Neural cell (in vitro differentiated cells): ENCODE results near the gene ZNF396. TPM values are rescaled to one million over a fixed set of nuclear protein-coding genes. Genes with fewer than 3 reads are reported as not detected.

Source experiments
- H2AFZ ChIP-seq: fragments of 200-600, 300-800 bp; sonication (generic), shearing (Covaris generic); 2 replicates; pipeline ENCODE4 v1.6.0; 2014; ENCODE audit warnings: low read depth, mild to moderate bottlenecking, antibody characterized with exemption, low read length, moderate library complexity
- H3F3A ChIP-seq: fragments of 200-600 bp; shearing (Covaris generic); 2 replicates; pipeline ENCODE4 v1.6.1; 2016; ENCODE audit warnings: mild to moderate bottlenecking, moderate library complexity, mixed read lengths, antibody characterized with exemption, low read length; ENCODE audit not compliant: insufficient read depth, poor library complexity, severe bottlenecking
- H3K27ac ChIP-seq: fragments of 200-600, 300-800 bp; sonication (generic), shearing (Covaris generic); 2 replicates; pipeline ENCODE4 v1.5.1; 2014; ENCODE audit warnings: mild to moderate bottlenecking, low read length, moderate library complexity
- H3K27me3 ChIP-seq: fragments of 300-800, 200-600 bp; sonication (generic), shearing (Covaris generic); 2 replicates; pipeline ENCODE4 v1.6.0; 2014; ENCODE audit warnings: mild to moderate bottlenecking, low read depth, low read length, moderate library complexity; ENCODE audit not compliant: insufficient read depth
- H3K36me3 ChIP-seq: fragments of 300-800, 200-600 bp; sonication (generic), shearing (Covaris generic); 2 replicates; pipeline ENCODE4 v1.5.1; 2014; ENCODE audit warnings: mild to moderate bottlenecking, antibody characterized with exemption, low read length, moderate library complexity; ENCODE audit not compliant: insufficient read depth
- H3K4me2 ChIP-seq: fragments of 300-800, 200-600 bp; sonication (generic), shearing (Covaris generic); 2 replicates; pipeline ENCODE4 v1.6.0; 2014; ENCODE audit warnings: mild to moderate bottlenecking, low read length
- H3K4me3 ChIP-seq: fragments of 300-800, 200-600 bp; sonication (generic), shearing (Covaris generic); 2 replicates; pipeline ENCODE4 v1.5.1; 2014; ENCODE audit warnings: mild to moderate bottlenecking, low read length, moderate library complexity
- H3K79me2 ChIP-seq: fragments of 200-600 bp; shearing (Covaris generic); replicated peaks from 2 replicates; pipeline ENCODE4 v1.6.0; 2014; ENCODE audit warnings: mild to moderate bottlenecking, low read length, moderate library complexity; ENCODE audit not compliant: insufficient read depth
- H3K9ac ChIP-seq: fragments of 300-800, 200-600 bp; sonication (generic), shearing (Covaris generic); 2 replicates; pipeline ENCODE4 v1.6.1; 2016; ENCODE audit warnings: mild to moderate bottlenecking, low read length, mixed read lengths
- H3K9me2 ChIP-seq: fragments of 200-600 bp; shearing (Covaris generic); 2 replicates; pipeline ENCODE4 v1.6.1; 2016; ENCODE audit warnings: mild to moderate bottlenecking, low read length, mixed read lengths; ENCODE audit not compliant: insufficient read depth
- H3K9me3 ChIP-seq: fragments of 200-600, 300-800 bp; sonication (generic), shearing (Covaris generic); 2 replicates; pipeline ENCODE4 v1.6.1; 2016; ENCODE audit warnings: mild to moderate bottlenecking, mixed run types, low read length, moderate library complexity, mixed read lengths
- H4K20me1 ChIP-seq: fragments of 200-600 bp; shearing (Covaris generic); 2 replicates; pipeline ENCODE4 v1.6.1; 2016; ENCODE audit warnings: mild to moderate bottlenecking, mixed run types; ENCODE audit not compliant: insufficient read depth
- EP300 ChIP-seq: fragments of 450-650 bp; conservative IDR thresholded peaks from 2 replicates; pipeline ENCODE4 v1.6.1; 2014; ENCODE audit warnings: antibody characterized with exemption, mild to moderate bottlenecking, moderate library complexity; ENCODE audit not compliant: poor library complexity, severe bottlenecking
- EZH2 ChIP-seq: fragments of 200-600, 300-800 bp; shearing (Covaris generic), sonication (generic); IDR thresholded peaks from 2 replicates; pipeline ENCODE4 v1.6.1; 2014; ENCODE audit warnings: antibody characterized with exemption, low read length, borderline replicate concordance, mild to moderate bottlenecking; ENCODE audit not compliant: insufficient read depth, poor library complexity, severe bottlenecking
- MXI1 ChIP-seq: fragments of 450-650 bp; conservative IDR thresholded peaks from 2 replicates; pipeline ENCODE4 v1.6.1; 2014; ENCODE audit warnings: antibody characterized with exemption, mild to moderate bottlenecking; ENCODE audit not compliant: poor library complexity, severe bottlenecking
- POLR2AphosphoS5 ChIP-seq: IDR thresholded peaks from 2 replicates; pipeline ENCODE4 v1.6.1; 2012
- RAD21 ChIP-seq: fragments of 450-650 bp; conservative IDR thresholded peaks from 2 replicates; pipeline ENCODE4 v1.6.1; 2014; ENCODE audit warnings: antibody characterized with exemption, mild to moderate bottlenecking, moderate library complexity
- SMC3 ChIP-seq: fragments of 450-650 bp; conservative IDR thresholded peaks from 2 replicates; pipeline ENCODE4 v1.6.1; 2014; ENCODE audit warnings: antibody characterized with exemption, mild to moderate bottlenecking, moderate library complexity; ENCODE audit not compliant: poor library complexity
- TAF1 ChIP-seq: IDR thresholded peaks from 2 replicates; pipeline ENCODE4 v1.6.1; 2012; ENCODE audit warnings: low read depth
- polyA minus RNA-seq: library from RNA; depleted of rRNA, polyadenylated mRNA; stranded (reverse); fragments of >200 nt; gene quantifications from 2 replicates; pipeline ENCODE4 v1.2.3, GENCODE V29; 2014
- polyA plus RNA-seq: library from polyadenylated mRNA; depleted of rRNA; stranded (reverse); fragments of >200 nt; gene quantifications from 2 replicates; pipeline ENCODE4 v1.2.3, GENCODE V29; 2014
- TF ChIP-seq, protein P1 (sequence below): fragments of 450-650 bp; IDR thresholded peaks from 2 replicates; pipeline ENCODE4 v1.5.1; 2014; ENCODE audit warnings: antibody characterized with exemption, mild to moderate bottlenecking, moderate library complexity; ENCODE audit not compliant: poor library complexity, severe bottlenecking
- TF ChIP-seq, protein P2 (sequence below): IDR thresholded peaks from 2 replicates; pipeline ENCODE4 v1.6.1; 2012; ENCODE audit warnings: borderline replicate concordance

ZNF396 gene
- 0.92 and 2.6 TPM in 2 replicates for polyA plus RNA-seq
- polyA minus RNA-seq = 3.0 and 3.7 TPM in 2 replicates

DNA sequence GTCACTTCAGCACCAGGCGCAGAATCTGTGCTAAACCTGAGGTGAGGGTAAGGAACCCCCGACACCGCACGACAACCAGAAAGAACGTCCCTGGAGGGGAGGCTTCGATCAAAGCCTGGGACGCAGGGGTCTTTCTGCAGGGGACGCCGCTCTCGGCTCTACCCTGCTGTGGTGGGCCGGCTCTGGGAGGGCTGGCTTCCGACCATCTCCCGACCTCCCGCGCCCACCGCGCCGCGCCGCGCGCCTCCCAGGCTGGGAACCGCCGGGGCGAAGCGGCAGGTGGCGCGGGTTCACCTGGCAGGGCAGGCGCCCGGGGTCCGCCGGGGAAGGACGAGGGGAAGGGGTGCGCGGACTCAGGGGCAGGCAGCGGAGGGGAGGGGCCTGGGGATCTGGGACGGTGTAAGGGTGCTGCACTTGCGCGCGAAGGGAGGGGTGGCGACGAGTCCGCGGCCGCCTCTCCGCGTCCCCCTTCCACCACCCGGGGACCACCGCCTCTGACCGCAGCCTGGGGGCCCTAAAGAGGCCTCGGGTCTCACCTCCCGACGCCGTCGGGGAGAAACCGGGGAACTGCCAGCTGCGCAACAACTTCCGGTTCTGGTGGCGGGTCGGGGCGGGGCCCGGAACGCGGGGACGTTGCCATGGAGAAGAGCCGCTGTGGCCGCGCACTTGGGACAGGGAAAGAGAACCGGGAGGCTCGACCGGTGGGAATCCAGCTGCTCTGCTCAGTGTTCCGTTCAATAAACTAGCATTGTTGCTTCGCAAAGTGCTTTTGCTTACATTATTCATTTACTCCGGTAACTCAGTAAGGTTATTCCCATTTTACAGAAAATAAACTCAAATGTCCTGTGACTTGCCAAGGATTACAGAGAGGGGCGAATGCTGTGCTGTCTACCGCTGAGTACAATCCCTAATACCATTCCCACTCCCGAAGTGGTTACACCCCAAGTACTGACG is at the start of gene ZNF396:
TSS of gene ZNF396 (minus strand) at position 596 of the 954 bp plus-strand sequence. CDS start 3,045 bp downstream, outside the sequence.
- TF ChIP-seq EP300 (no peak), EZH2 (no peak), TAF1 (no peak), MXI1 (peak; percentile 33), SMC3 (no peak), POLR2AphosphoS5 (peak; percentile 20), RAD21 (peak; percentile 23)
- TF ChIP-seq, protein P1, sequence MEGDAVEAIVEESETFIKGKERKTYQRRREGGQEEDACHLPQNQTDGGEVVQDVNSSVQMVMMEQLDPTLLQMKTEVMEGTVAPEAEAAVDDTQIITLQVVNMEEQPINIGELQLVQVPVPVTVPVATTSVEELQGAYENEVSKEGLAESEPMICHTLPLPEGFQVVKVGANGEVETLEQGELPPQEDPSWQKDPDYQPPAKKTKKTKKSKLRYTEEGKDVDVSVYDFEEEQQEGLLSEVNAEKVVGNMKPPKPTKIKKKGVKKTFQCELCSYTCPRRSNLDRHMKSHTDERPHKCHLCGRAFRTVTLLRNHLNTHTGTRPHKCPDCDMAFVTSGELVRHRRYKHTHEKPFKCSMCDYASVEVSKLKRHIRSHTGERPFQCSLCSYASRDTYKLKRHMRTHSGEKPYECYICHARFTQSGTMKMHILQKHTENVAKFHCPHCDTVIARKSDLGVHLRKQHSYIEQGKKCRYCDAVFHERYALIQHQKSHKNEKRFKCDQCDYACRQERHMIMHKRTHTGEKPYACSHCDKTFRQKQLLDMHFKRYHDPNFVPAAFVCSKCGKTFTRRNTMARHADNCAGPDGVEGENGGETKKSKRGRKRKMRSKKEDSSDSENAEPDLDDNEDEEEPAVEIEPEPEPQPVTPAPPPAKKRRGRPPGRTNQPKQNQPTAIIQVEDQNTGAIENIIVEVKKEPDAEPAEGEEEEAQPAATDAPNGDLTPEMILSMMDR = peak; percentile 34
- TF ChIP-seq, protein P2, sequence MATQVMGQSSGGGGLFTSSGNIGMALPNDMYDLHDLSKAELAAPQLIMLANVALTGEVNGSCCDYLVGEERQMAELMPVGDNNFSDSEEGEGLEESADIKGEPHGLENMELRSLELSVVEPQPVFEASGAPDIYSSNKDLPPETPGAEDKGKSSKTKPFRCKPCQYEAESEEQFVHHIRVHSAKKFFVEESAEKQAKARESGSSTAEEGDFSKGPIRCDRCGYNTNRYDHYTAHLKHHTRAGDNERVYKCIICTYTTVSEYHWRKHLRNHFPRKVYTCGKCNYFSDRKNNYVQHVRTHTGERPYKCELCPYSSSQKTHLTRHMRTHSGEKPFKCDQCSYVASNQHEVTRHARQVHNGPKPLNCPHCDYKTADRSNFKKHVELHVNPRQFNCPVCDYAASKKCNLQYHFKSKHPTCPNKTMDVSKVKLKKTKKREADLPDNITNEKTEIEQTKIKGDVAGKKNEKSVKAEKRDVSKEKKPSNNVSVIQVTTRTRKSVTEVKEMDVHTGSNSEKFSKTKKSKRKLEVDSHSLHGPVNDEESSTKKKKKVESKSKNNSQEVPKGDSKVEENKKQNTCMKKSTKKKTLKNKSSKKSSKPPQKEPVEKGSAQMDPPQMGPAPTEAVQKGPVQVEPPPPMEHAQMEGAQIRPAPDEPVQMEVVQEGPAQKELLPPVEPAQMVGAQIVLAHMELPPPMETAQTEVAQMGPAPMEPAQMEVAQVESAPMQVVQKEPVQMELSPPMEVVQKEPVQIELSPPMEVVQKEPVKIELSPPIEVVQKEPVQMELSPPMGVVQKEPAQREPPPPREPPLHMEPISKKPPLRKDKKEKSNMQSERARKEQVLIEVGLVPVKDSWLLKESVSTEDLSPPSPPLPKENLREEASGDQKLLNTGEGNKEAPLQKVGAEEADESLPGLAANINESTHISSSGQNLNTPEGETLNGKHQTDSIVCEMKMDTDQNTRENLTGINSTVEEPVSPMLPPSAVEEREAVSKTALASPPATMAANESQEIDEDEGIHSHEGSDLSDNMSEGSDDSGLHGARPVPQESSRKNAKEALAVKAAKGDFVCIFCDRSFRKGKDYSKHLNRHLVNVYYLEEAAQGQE = peak; percentile 20
- H3K27me3 ChIP-seq = peaks cover 6% of the 10 kb centered on the region

DNA sequence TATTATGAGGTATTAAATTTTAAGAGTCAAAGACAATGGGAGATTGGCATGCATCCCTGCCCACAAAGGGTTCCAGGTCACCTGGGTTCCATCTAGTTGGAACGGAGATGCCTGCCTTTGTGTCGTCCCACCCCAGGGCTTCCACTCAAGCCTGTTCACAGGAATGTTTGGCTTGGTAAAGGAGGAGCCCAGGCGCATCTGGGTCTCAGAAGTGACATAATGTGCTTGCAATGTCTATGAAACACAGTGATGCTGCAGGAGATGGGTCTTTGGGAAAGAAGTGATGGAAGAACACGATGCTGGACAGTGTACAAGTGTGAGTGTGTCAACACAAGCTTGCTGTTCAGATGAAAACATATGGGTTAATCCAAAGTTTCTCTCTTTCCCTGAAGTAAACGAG is 49.6 kb upstream of the ZNF396 start:
- Histone ChIP-seq H3K4me3 (no peak overlapping the region), H4K20me1 (no peaks in the 10 kb centered on the region), H3K27ac (no peak overlapping the region), H2AFZ (no peak overlapping the region), H3K9me2 (no peaks in the 10 kb centered on the region), H3K79me2 (no peaks in the 10 kb centered on the region), H3K4me2 (no peak overlapping the region), H3F3A (no peaks in the 10 kb centered on the region), H3K36me3 (no peaks in the 10 kb centered on the region), H3K27me3 (no peaks in the 10 kb centered on the region), H3K9ac (no peak overlapping the region), H3K9me3 (no peaks in the 10 kb centered on the region)
- TF ChIP-seq, protein P1 = no peak
- TF ChIP-seq EP300 = no peak
- TF ChIP-seq RAD21 = no peak
- TF ChIP-seq EZH2 = no peak
- no peak for TF ChIP-seq TAF1
- no peak for TF ChIP-seq MXI1
- no peak for TF ChIP-seq POLR2AphosphoS5

More for the DNA sequence above, at the start of gene ZNF396:
- Histone ChIP-seq H3K4me2 (no peak within 1 kb of the TSS), H4K20me1 (no peaks in the 10 kb centered on the region), H3K27ac (no peak within 1 kb of the TSS), H3K9me2 (no peaks in the 10 kb centered on the region), H2AFZ (peak within 1 kb of the TSS; percentile 51), H3K9me3 (no peaks in the 10 kb centered on the region), H3K4me3 (peak within 1 kb of the TSS; percentile 82), H3K9ac (peak within 1 kb of the TSS; percentile 65), H3F3A (no peaks in the 10 kb centered on the region), H3K79me2 (no peaks in the 10 kb centered on the region), H3K36me3 (no peaks in the 10 kb centered on the region)
